Esophagus muscularis mucosa (tissue), 4 donors: ENCODE measurements around the gene KCNJ16. TPM values are rescaled to one million over a fixed set of nuclear protein-coding genes. Genes with fewer than 3 reads are reported as not detected.

Experiments used
- DNase-seq: peaks from one replicate; pipeline ENCODE4 v3.0.0-alpha.2; 2017; ENCODE audit errors: extremely low spot score
- H3K27ac ChIP-seq, 4 donors: fragments of 200-600 bp; sonication (generic); replicated peaks in 1 of 4; 1 replicate in 3 of 4; 2 replicates in 1 of 4; pipeline ENCODE4 v1.5.1; 2016 to 2019; ENCODE audit warnings: mild to moderate bottlenecking in 1 of 4
- H3K27me3 ChIP-seq, 4 donors: fragments of 200-600 bp; sonication (generic); one replicate each; pipeline versions ENCODE4 v1.5.1 to v1.6.0; 2016 to 2019
- H3K36me3 ChIP-seq, 4 donors: fragments of 200-600 bp; sonication (generic); one replicate each; pipeline ENCODE4 v1.5.1; 2016 to 2019
- H3K4me1 ChIP-seq, 4 donors: fragments of 200-600 bp; sonication (generic); one replicate each; pipeline ENCODE4 v1.5.1; 2016 to 2019
- H3K4me3 ChIP-seq, 4 donors: fragments of 200-600 bp; sonication (generic); 1 replicate in 2 of 4; 2 replicates in 2 of 4; pipeline ENCODE4 v1.5.1; 2016 to 2019; ENCODE audit warnings: mild to moderate bottlenecking in 4 of 4, moderate library complexity in 1 of 4
- H3K9me3 ChIP-seq, 4 donors: fragments of 200-600 bp; sonication (generic); 1 replicate in 3 of 4; 2 replicates in 1 of 4; pipeline ENCODE4 v1.5.1; 2016 to 2019
- EP300 ChIP-seq: sonication (generic); formaldehyde crosslinking; IDR thresholded peaks from one replicate; pipeline ENCODE4 v1.6.1; 2017; ENCODE audit warnings: antibody characterized with exemption
- POLR2A ChIP-seq: fragments of 450-650 bp; IDR thresholded peaks from one replicate; pipeline ENCODE4 v1.6.1; 2017; ENCODE audit warnings: antibody characterized with exemption, moderate library complexity, mild to moderate bottlenecking, low read depth
- POLR2AphosphoS5 ChIP-seq, 2 donors: sonication (generic); formaldehyde crosslinking; IDR thresholded peaks; one replicate each; pipeline ENCODE4 v1.6.1; 2017; ENCODE audit warnings: antibody characterized with exemption in 2 of 2
- WGBS: methylation state at CpG from one replicate; pipeline ENCODE4 v1.1.5; 2018; 5-methylcytosine and 5-hydroxymethylcytosine counted together
- intact Hi-C: fragments of 100-400 bp; cut with DNase I; formaldehyde crosslinking; loops from one replicate; pipeline ENCODE4 v1.15.1; 2023
- total RNA-seq, 4 donors: library from RNA; depleted of rRNA; stranded (reverse); fragments of >200 nt; gene quantifications; one replicate each; pipeline versions ENCODE4 v1.1.0 to v1.2.1, GENCODE V29; 2016
- TF ChIP-seq, protein P1 (sequence below), 3 experiments: fragments of 200-600 bp in 2 of 3; fragments of 450-650 bp in 1 of 3; sonication (generic) in 2 of 3; IDR thresholded peaks; one replicate each; pipeline ENCODE4 v1.5.1; 2017 to 2019; ENCODE audit warnings: antibody characterized with exemption in 3 of 3, mild to moderate bottlenecking in 2 of 3, moderate library complexity in 1 of 3

The KCNJ16 gene
- total RNA-seq, 4 donors from 2014 or later = 0.78 to 0.86 (median 0.83) TPM; not detected in 1

DNA sequence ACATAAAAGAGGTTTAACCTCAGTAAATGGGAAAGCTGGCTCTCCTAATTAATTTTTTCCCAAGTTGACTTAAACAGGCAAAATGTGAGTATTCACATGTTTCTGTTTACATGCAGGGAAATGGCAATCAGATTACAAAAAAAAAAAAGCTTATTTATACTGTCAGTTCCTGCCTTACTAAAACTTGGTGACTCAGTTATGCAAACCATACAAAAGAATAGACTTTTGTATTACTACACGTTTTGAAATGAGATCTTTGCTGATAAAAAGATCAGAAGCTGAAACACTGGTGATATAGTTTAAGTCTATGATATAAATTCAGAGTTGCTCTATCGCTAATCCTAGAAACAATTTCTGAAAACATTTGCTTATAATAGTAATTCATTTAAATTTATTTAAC lies 85.0 kb downstream of the KCNJ16 start:
- Histone ChIP-seq H3K27me3 (no peaks in the 10 kb centered on the region), H3K4me1 (no peaks in the 10 kb centered on the region), H3K36me3 (no peaks in the 10 kb centered on the region), H3K9me3 (no peaks in the 10 kb centered on the region), H3K4me3 (no peak overlapping the region), H3K27ac (no peak overlapping the region)
- TF ChIP-seq EP300 = no peak
- no peak for TF ChIP-seq POLR2AphosphoS5 (IDR thresholded peaks at IDR 0.05)
- TF ChIP-seq, protein P1, sequence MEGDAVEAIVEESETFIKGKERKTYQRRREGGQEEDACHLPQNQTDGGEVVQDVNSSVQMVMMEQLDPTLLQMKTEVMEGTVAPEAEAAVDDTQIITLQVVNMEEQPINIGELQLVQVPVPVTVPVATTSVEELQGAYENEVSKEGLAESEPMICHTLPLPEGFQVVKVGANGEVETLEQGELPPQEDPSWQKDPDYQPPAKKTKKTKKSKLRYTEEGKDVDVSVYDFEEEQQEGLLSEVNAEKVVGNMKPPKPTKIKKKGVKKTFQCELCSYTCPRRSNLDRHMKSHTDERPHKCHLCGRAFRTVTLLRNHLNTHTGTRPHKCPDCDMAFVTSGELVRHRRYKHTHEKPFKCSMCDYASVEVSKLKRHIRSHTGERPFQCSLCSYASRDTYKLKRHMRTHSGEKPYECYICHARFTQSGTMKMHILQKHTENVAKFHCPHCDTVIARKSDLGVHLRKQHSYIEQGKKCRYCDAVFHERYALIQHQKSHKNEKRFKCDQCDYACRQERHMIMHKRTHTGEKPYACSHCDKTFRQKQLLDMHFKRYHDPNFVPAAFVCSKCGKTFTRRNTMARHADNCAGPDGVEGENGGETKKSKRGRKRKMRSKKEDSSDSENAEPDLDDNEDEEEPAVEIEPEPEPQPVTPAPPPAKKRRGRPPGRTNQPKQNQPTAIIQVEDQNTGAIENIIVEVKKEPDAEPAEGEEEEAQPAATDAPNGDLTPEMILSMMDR (IDR thresholded peaks at IDR 0.05) = no peak
- no peak for TF ChIP-seq POLR2A
- 74% methylated on average over 2 of the region's 2 CpGs for WGBS
- no peak for DNase-seq
- intact Hi-C loops = loop anchor here (10.0 kb wide), 1 partner anchor 395 kb away; no protein-coding TSS in a partner anchor

DNA sequence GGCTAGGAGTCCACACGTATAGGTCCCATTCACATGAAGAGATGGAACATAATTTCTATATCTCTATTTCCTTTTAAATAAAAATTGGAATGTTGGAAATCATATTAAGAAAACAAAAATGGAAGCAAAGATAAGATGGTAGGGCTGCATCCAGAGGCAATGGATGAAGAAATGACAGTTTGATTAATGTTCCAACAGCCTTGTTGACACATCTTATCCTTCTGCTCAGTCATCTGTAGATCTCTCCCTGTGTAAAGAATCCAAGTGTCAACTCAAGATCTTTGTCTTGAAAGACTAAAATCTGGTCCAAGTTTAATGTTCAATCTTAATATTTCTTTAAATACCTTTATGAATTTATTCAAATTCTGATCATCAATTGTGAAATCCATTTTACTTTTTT lies 86.5 kb downstream of the KCNJ16 start:
- Histone ChIP-seq H3K4me1 (no peaks in the 10 kb centered on the region), H3K9me3 (no peaks in the 10 kb centered on the region), H3K36me3 (no peaks in the 10 kb centered on the region), H3K4me3 (no peak overlapping the region), H3K27me3 (no peaks in the 10 kb centered on the region), H3K27ac (no peak overlapping the region)
- intact Hi-C loops = loop anchor here (10.0 kb wide), 1 partner anchor 393 kb away; no protein-coding TSS in a partner anchor
- 89% methylated on average over 1 of the region's 1 CpG for WGBS
- DNase-seq = no peak
- TF ChIP-seq POLR2A (no peak), EP300 (no peak), POLR2AphosphoS5 (IDR thresholded peaks at IDR 0.05) (no peak)
- TF ChIP-seq, protein P1 (IDR thresholded peaks at IDR 0.05) = no peak

DNA sequence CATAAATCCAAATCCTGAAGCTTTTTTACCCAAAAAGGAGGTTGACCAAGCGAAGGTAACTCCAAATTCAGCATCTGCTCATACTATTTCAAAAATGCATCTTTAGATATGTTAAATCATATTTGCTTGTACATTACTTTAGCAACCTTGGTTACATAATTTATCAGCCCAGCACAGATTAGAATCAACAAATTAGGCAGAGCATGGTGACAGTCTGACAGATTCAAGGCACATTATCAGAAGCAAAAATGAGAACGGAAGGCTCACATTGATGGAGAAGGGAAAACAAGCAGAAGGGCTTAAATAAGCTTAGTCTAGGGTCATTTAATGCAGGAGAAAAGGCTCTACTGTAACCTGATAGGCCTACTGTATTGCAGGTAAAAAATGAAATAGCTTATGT lies 90.4 kb downstream of the KCNJ16 start:
- peaks cover 0 to 17% (median 15%) of the 10 kb centered on the region in 4 donors for H3K4me1 ChIP-seq
- no peak overlapping the region for H3K27ac ChIP-seq
- no peak overlapping the region for H3K4me3 ChIP-seq
- intact Hi-C loops = loop anchor here (10.0 kb wide), 1 partner anchor 389 kb away; no protein-coding TSS in a partner anchor
- no peak for DNase-seq
- TF ChIP-seq POLR2AphosphoS5 (IDR thresholded peaks at IDR 0.05) (no peak), POLR2A (no peak), EP300 (no peak)
- TF ChIP-seq, protein P1 (IDR thresholded peaks at IDR 0.05) = no peak
- H3K36me3 ChIP-seq = no peaks in the 10 kb centered on the region
- H3K9me3 ChIP-seq = no peaks in the 10 kb centered on the region
- 84% methylated on average over 2 of the region's 2 CpGs for WGBS
- H3K27me3 ChIP-seq = no peaks in the 10 kb centered on the region

DNA sequence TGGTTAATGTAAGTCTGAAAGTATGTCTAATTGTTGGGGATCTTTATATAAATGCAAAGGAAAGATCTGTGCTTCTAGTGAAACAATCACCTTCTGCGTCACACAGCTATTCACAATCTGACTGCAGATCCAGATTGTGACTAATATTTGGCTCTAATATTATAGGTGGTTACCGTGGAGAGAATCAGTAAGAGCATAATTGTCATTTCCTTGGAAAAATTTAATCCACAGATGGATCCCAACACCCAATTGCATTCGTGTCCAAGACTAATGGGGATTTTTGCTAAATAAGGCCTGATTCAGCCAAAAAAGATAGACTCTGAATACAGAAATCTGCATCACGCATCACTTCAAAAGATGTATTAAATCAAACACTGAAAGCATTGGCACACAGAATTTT lies 91.6 kb downstream of the KCNJ16 start:
- Histone ChIP-seq H3K9me3 (no peaks in the 10 kb centered on the region), H3K4me3 (no peak overlapping the region), H3K4me1 (peaks cover 0 to 25% (median 18%) of the 10 kb centered on the region in 4 donors), H3K36me3 (no peaks in the 10 kb centered on the region), H3K27ac (no peak overlapping the region), H3K27me3 (no peaks in the 10 kb centered on the region)
- DNase-seq = no peak
- WGBS = 77% methylated on average over 4 of the region's 4 CpGs
- intact Hi-C loops = loop anchor here (10.0 kb wide), 1 partner anchor 388 kb away; no protein-coding TSS in a partner anchor
- TF ChIP-seq EP300 (no peak), POLR2A (no peak), POLR2AphosphoS5 (IDR thresholded peaks at IDR 0.05) (no peak)
- TF ChIP-seq, protein P1 (IDR thresholded peaks at IDR 0.05) = no peak
